ENCODE data around the gene C9orf50. TPM values are rescaled to one million over a fixed set of nuclear protein-coding genes. Genes with fewer than 3 reads are reported as not detected.

C9orf50 gene
- total RNA-seq, 1 experiment from 2014 or later = not detected

GRCh38 chr9:129633848-129634247, 12.9 kb upstream of the C9orf50 start:
- Histone ChIP-seq H3K9me3 (ENCODE audit: control insufficient read depth, low read depth, low read length) (no peaks in the 10 kb centered on the region), H3K79me2 (ENCODE audit: insufficient read depth, low read length) (peaks cover 37% of the 10 kb centered on the region; the same call in 1 of the 2 replicates), H3K27ac (ENCODE audit: insufficient read length, low read depth, low read length) (no peak overlapping the region), H3K18ac (ENCODE audit: insufficient read length, low read depth, low read length) (no peak overlapping the region), H3K4ac (ENCODE audit: low read depth, low read length) (no peak overlapping the region), H3K4me1 (ENCODE audit: insufficient read depth, low read length) (no peaks in the 10 kb centered on the region), H4K91ac (ENCODE audit: insufficient read length, low read depth, low read length) (no peak overlapping the region), H3K56ac (ENCODE audit: insufficient read length, low read depth, low read length) (no peak overlapping the region), H3K4me2 (ENCODE audit: insufficient read depth, insufficient read length, low read length) (no peak overlapping the region), H2BK5ac (ENCODE audit: insufficient read length, low read length) (no peak overlapping the region), H2AFZ (ENCODE audit: low read length) (no peak overlapping the region), H2BK12ac (ENCODE audit: insufficient read length, low read depth, low read length) (no peak overlapping the region), H3K23ac (ENCODE audit: insufficient read length, low read depth, low read length) (no peak overlapping the region), H2AK5ac (ENCODE audit: insufficient read length, low read length) (no peak overlapping the region), H2BK20ac (ENCODE audit: low read depth, low read length, poor library complexity, severe bottlenecking) (no peak overlapping the region), H4K20me1 (ENCODE audit: control insufficient read depth, insufficient read depth, insufficient read length) (no peaks in the 10 kb centered on the region), H4K8ac (replicated peaks; ENCODE audit: insufficient read length, low read depth, low read length) (no peak overlapping the region), H2BK15ac (ENCODE audit: low read depth, low read length) (no peak overlapping the region), H3K27me3 (ENCODE audit: insufficient read depth, low read length) (no peaks in the 10 kb centered on the region), H3K9ac (ENCODE audit: extremely low read depth, insufficient read length, low read length) (no peak overlapping the region), H4K5ac (ENCODE audit: insufficient read length, low read depth, low read length) (no peak overlapping the region), H3K14ac (ENCODE audit: insufficient read depth, low read length) (no peak overlapping the region), H2BK120ac (ENCODE audit: low read depth, low read length, poor library complexity, severe bottlenecking) (no peak overlapping the region), H3K23me2 (ENCODE audit: insufficient read length, low read depth, low read length, poor library complexity, severe bottlenecking) (no peaks in the 10 kb centered on the region), H3K79me1 (ENCODE audit: insufficient read depth, low read depth, low read length, poor library complexity, severe bottlenecking) (peaks cover under 1% of the 10 kb centered on the region), H3T11ph (ENCODE audit: low read length) (no peak overlapping the region)
- DNase-seq = no peak
- Mint-ChIP-seq H3K4me3 (no peak overlapping the region), H3K9me3 (no peaks in the 10 kb centered on the region; a peak in 1 of 5 replicates), H3K4me1 (peaks cover 13 to 17% of the 10 kb centered on the region in 2 experiments), H3K36me3 (ENCODE audit: insufficient read depth in 1 of 3, low read depth in 3 of 3) (peaks cover 24 to 65% (median 65%) of the 10 kb centered on the region in 3 experiments; a peak in 6 of 7 replicates), H3K27ac (peak overlapping the region in 1 of 3 experiments; percentile 34; a peak in 1 of 7 replicates), H3K27me3 (ENCODE audit: low read depth) (peaks cover 2% of the 10 kb centered on the region; the same call in 1 of the 2 replicates)
- WGBS (ENCODE audit: extremely low coverage, insufficient read length, low lambda C conversion rate) = no CpG with 5 or more reads among the region's 13 CpGs
- no peak for TF ChIP-seq CTCF (conservative IDR thresholded peaks at IDR 0.05)

All from H9 (cell line).